GM21381 (cell line): ENCODE data around the gene CDKN2D.
"Not testable (repeated sequence)": the region's sequence is repeated elsewhere in the genome, so short reads cannot be mapped to it uniquely, and the experiment has no call there.

Experiments used
- ATAC-seq: cut with Tn5 transposase; IDR thresholded peaks from one replicate; pipeline ENCODE4 v1.9.1; 2021; ENCODE audit warnings: mild to moderate bottlenecking, moderate library complexity; ENCODE audit not compliant: unreplicated experiment

Gene CDKN2D

DNA sequence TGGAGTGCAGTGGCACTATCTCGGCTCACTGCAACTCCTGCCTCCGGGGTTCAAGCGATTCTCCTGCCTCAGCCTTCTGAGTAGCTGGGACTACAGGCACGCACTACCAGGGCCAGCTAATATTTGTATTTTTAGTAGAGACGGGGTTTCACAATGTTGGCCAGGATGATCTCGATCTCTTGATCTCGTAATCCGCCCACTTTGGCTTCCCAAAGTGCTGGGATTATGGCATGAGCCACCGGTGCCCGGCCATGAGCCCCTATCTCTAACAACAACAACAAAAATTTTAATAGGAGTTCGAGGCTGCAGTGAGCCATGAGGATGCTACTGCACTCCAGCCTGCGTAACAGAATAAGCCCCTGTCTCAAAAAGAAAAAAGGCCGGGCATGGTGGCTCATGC lies 13.3 kb upstream of the CDKN2D start:
- no peak for ATAC-seq

DNA sequence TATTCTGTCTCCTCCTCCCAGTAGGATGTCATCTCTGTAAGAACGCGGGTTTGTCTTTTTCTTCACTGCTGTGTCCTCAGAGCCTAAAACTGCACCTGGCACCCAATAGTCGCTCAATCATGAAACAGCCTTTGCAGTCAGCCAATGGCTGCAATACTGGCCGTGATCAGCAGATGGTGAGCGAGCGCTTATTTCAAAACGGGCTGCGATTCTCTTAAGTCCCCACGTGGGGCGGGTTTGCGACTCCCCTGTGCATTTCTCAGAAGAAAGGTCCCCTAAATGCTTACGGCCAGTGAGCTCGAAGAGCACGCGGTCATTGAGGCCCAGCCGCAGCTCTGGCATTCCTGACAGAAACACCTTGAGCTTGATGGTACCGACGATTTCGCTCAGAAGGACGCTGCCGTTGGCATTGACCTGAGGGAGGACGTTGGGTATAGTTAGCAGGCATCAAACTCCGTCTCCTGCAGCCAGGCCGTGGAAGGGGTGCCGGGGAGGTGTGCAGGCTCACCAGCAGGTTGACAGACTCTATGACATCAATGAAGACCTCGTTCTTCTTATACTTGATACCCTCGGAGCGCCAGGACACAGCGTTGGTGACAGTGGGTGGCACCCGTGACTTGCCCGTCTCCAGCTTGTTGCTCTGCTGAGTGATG lies 12.3 kb upstream of the CDKN2D start:
- ATAC-seq = peak; percentile 51

DNA sequence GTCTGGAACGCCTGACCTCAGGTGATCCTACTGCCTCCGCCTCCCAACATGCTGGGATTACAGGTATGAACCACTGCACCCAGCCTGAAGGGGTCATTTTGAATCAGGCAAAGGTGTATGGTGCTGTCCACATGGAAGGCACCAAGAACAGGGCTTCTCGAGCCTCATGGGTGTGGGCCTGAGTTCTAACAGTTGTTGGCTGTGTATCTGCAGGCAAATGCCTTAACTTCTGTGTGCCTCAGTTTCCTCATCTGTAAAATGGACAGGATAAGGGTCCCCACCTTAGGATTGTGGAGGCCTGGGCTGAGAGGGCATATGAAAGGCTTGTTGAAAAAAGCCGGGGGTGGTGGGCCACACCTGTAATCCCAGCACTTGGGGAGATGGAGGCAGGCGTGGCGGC lies 9.2 kb upstream of the CDKN2D start:
- no peak for ATAC-seq

DNA sequence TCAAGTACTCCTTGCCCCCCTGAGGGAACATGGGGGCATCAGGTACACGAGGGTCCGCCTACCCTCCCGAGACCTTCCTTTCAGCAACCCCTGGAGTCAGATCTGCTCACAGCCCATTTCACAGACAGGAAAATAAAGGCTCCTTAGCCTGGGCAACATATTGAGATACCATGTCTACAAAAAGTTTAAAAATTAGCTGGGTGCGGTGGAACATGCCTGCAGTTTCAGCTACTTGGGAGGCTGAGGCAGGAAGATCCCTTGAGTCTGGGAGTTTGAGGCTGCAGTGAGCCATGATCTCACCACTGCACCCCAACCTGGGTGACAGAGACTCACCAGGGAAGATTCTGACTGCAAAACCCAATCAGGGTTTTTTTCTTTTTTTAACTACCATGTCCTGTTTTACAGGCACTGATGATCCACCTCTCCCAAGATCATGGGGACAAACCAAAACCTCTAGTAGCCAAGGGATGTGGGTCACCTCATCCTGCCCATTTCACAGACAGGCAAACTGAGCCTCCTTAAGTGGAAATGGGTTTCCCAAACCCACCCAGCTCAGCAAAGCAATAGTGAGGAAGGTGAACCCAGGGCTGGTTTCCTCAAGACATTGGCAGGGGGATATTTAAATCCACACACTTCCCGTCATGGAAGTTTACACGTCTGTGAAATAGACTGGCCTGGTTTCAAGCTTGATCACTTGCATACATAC lies 6.4 kb upstream of the CDKN2D start:
- ATAC-seq = no peak

DNA sequence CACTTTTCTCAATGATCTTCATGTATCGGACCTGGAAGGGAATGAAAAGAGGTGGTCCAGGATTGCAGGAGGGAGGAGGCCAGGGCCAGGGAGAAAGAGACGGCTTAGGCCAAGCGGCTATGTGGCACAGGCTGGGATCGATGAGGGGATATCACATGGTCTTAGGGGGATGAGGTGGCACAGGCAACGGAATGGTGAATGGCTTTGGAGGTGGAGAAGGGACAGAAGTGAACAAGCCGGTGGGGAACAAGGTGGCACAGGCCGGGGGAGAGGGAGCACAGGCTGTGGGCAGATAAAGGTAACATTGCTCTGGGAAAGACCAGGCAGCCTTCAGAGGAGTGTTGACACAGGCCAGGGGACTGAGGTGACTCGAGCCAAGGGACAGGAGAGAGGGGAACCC lies 5.7 kb upstream of the CDKN2D start:
- ATAC-seq = no peak

DNA sequence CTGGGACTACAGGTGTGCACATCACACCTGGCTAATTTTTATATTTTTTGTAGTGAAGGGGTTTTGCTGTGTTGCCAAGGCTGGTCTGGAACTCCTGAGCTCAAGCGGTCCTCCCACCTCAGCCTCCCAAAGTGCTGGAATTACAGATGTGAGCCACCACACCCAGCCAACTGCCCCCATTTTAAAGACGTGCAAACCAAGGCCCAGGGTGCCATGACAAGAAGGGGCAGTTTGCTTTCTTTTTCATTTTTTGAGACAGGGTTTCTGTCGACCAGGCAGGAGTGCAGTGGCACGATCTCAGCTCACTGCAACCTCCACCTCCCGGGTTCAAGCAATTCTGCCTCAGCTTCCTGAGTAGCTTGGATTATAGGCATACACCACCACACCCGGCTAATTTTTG lies 5.0 kb upstream of the CDKN2D start:
- not testable (repeated sequence) for ATAC-seq

DNA sequence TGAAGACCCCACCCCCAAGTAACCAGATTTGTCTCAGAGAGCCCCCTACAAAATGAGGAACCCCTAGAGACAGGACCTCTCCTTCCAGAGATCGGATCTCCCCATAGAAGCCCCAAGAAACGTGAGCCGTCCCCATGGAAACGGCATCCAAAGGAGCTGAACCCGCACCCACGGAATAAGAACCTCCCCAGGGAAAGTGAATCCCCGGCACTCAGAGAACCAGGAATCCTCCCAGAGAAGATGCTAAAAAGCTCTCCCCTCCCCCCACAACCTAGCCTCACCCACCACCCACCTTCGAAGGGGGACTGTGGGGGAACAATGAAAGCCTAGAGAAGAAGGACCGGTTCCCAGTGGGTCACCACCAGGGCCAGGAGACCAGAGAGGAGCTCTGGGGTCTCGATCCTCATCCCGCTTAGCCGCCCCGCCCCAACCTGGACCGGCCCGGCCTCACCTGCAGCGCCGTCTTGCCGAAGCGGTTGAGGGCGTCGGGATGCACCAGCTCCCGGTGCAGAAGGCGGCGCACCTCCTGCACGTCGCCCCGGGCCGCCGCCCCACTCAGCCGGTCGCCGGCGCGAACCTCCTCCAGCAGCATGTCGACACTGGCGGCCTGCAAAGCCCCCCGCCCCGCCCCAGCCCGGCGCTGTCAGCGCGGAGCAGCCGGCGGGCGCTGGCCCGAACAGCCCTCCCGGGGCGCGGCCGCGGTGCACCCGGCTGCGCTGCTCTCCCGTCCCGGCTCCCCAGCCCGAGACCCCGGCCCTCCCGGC lies 535 bp downstream of the CDKN2D start:
- peak; percentile 1 for ATAC-seq

DNA sequence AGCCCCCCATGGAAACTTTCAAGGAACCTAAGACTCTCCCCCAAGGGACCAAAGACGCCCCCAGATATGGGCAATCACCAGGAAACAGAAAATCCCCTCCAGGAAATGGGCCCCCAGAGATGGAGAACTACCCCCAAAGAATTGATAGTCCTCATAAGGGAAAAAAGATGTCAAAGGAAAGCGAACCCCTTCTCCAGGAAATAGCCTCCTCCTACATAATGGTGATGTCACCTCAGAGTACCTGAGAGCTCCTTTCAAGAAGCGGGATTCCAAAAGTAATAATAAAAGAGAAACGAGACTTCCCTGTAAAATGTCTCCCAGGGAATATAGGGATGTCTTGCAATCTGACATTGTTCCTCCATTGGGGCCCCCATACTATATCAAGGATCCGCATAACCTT lies 1.1 kb downstream of the CDKN2D start:
- ATAC-seq = no peak

DNA sequence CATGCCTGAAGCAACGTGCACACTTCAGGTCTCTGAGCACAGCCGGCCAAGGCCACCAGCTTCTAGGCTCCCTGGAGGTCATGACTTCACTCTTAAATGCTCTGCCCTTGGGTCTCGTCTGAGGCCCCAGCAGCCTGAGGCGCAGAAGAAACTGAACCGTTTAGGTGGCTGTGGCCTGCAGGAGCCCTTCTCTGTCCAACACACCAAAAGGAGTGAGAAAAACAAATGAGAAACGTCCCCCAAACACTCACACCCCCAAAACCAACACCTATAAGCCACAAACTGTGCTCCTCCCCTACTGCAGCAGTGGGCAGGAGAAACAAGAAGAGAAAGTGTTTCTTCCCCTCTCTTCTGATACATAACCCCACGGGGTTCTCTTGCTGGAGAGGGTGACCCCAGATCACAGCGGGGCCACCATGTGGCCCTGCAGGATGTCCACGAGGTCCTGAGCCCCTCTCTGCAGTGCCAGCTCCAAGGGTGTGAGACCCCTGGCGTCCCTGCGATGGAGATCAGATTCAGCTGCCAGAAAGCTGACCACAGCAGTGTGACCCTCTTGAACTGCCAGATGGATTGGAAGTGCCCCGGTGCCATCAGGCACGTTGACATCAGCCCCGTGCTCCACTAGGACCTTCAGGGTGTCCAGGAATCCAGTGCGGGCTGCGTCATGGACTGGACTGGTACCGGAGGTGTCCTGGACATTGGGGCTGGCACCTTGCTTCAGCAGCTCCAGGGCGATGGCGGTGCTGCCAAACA lies 1.9 kb downstream of the CDKN2D start:
- ATAC-seq = no peak

DNA sequence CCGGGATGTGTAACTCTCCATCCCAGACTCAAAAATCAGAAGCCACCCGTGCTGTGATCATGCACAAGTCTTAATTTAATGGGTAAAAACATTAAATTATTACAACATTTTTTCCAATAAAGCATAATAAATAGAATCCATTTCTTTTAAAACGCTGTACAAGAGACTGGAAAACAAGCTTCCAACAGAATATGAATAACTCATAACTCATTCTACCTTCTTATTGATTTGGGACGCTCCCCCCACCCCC lies 2.4 kb downstream of the CDKN2D start:
- ATAC-seq = no peak

DNA sequence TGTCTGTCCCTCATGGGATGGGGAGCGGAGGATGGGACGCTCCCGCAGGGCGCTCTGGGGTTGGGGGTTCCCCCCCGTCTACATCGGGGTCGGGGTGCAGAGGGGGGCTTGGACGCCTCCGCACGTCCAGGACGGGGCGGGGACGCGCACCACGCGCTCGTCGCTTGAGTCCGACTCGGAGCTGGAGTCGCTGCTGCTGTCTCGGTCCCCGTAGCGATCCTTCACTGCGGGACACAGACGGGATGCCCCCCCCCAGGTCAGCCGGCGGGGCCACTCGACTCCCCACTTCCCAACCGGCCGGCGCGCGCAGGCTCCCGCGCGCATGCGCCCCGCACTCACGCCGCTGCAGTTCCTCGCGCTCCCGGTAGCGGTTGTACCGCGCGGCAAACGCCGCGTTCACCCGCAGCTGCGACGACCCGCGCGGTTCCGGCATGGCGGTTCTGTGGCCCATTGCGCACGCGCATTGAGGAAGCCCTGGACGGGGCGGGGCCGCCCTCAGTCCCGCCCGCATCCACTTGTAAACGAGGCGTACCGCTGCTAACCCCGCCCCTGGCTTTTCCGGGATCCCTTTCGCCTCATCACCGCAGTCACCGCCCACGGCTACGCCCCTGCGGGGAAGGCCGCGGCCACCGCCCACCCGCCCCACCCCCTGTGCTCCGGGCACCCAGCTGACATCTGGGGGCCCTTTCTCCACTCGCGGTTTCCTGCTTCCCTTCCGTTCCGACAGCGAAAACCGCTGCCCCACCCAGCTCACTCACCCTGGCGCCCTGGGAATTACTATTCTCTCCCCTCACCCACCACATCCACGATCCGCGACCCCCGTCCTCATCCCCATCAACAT lies 3.0 kb downstream of the CDKN2D start, which contains the start of gene KRI1:
Gene KRI1, minus strand, starts transcription at position 444 of the 841 bp plus-strand sequence. Its CDS starts 11 bp downstream, at position 433.
- peak; percentile 37 for ATAC-seq

DNA sequence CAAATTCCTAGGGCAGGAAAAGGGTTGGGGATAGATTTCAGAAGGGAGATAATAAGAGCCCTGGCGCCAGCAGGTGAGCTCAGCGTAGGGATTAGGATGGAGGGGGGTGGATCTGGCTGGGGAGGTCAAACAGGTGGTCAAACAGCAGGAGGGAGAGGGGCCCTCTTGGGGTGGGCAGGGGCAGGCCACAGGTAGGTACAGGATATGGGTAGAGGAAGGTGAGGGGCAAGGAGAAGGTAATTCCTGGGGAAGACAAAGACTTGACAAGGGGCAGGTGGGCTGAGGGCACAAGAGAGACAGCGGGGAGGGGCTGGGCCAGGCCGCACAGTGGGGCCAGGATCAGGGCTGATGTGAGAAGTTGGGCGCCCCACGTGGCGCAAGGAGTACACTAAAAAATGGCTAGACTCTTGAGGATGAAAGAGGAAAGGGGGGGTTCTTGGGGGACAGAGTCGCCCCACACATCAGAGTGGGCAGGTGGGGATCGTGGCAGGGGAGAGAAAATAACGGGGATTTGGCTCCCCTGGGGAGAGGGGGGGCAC lies 3.7 kb downstream of the CDKN2D start:
- no peak for ATAC-seq

DNA sequence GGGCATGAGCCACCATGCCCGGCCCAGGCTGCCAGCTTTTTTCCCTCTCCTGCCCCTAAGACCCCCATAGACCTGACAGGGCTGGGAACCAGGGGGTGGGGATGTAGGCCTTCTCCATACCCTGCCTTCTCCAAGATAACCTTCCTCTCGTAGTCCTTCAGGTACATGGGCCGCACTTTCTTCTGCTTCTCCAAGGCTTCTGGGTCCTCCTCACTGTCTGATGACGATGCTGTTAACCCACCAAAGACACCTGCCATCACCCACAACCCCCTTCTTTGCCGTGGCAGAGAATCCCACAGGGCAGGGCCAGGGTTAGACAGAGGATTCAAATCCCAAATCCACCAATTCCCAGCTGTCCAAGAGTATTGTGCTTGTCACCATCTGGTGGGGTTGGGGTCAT lies 6.2 kb downstream of the CDKN2D start:
- no peak for ATAC-seq

DNA sequence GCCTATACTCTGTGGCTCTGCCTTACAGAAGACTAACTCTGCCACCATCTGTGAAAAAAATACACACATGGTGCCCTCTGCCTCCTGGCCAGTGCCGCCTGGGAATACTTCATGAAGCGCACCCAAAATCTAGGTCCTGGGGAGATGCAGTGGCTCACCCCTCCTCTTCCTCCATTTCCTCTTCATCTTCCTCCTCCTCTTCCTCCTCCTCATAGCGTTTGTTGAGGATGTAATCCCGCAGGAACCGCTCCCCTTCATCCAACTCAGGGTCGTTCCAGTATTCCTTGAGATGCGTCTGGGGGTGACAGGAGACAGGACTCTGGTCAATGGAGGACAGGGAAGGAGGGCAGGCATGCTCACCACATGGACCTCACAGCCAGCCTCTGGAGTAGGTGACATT lies 8.6 kb downstream of the CDKN2D start:
- no peak for ATAC-seq

DNA sequence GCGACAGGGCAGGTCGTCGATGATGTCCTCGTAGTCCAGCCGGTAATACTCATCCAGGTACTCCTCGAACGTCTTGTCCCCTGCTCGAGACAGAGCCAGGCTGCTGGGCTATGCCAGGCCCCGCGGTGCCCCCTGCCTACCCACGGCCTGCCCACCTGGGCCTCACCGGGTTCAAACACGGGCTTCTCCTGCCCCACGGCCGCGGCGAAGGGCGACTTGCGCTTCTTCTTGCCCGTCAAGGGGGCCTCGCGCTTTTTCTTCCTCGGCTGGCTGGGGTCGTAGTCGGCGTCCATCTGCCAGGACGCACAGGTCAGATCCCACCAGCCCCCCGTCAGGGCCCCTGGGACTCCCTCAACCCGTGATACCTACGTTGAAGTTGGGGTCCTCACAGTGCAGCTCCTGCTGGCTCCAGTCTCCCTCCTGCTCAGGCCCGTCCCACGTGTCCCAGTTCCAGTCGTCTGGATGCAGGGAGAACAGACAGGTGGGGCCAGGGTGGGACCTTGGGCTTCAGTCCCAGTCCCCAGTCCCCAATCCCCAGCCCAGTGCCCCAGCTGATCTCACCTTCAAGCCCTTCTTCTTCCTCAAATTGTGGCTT lies 11.1 kb downstream of the CDKN2D start:
- ATAC-seq = no peak

DNA sequence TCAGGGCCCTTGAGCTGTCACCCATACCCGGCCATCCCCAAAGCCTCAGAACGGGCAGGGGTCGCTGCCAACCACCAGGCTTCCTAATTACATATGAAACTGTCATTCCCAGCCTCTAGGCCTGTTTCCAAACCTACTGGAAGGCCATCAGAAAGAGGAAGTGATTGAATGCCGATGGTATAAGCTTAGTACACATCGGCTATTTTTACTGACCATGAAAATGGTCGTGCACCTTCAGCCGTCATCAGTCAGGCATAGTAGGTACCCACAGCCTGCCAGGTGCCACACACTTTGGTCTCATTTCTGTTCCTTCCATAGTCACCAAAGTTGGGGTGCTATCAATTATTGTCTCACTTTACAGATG lies 13.2 kb downstream of the CDKN2D start:
- ATAC-seq = no peak

DNA sequence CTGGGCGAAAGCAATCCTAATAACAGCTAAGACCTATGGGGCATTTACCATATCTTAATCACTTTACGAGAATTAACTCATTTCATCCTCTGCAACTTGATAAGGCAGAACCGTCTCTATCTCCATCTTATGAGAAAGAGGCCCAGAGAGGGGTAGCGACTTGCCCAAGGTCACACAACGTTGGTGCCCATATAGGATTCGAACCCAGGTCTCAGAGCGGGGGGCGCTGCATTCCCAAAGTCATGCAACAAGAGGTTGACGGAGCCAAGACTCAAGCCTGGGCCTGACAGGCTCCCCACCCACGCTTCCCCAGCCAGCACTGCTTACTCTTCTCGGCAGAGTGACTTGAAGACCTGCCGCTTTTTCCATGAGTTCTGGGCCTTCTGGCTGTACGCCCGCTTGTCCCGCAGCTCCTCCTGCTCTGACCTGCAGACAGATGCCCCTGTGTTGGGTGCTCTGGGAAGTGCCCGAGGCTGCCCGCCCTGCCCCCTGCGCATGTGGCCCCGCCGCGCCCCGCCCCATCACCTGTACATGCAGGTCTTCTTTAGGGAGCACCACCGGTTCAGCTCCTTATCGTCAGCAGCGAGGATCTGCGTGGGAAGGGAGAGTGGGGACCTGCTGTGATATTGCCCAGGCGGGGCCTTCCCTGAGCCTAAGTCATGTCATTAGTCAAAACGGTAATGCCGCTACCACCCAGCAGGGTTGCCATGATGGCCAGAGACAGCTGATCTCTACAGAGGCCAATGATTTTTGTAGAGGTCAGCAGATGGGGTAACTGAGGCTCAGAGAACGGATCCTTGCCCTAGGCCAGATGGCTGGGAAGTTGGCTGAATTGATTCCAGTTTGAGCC lies 13.8 kb downstream of the CDKN2D start:
- no peak for ATAC-seq

DNA sequence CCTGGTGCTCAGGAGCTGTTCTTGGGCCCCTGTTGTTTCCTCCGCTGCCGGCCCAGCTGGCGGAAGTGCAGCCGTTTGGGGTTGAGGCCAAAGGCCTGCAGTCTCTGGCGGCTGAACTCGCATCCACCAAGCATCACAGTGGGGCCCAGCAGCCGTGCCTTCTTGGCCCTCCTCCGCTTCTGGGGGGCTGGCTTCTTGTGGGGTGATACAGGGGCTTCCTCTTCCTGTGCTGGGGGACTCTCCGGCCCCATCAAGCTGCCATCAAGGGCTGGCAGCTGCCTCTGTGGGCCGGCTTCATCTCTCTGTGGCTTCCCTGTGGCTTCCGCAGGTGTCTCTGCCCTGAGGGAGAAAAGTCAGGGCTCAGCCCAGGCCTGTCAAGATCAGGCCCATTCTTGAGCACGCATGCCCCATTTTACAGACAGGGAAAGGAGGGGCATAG lies 14.8 kb downstream of the CDKN2D start:
- peak; percentile 54 for ATAC-seq

DNA sequence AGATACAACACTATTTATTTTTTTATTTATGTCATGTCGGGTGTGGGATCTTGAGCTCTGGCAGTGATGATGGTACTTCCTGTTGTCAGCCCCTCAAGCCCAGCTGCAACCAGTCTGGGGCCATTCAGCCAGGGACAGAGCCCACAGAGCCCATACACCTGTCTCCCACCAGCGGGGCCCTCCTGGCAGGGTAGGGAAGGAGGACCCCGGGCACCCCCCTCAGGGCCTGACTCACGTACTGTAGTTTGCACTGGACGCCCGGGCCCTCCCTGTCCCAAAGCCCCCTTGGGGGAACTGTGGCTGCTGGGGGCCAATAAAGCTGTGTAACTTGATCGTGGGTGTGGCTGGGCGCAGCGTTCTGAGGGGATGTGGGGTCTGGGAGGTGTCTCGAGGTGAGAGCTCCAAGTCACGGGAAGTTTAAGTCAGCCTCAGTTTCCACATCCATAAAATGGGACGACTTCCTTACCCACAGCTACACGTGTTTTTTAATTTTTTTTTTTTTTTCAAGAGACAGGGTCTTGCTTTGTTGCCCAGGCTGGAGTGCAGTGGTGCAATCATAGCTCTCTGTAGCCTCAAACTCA lies 15.6 kb downstream of the CDKN2D start:
- no peak for ATAC-seq
